PFSK-1 (cell line): Measurements from ENCODE around the gene VPS26B.

ENCODE experiments used
- POLR2AphosphoS5 ChIP-seq: IDR thresholded peaks from 2 replicates; pipeline ENCODE4 v1.6.1; 2012; ENCODE audit warnings: low read depth, mild to moderate bottlenecking, control low read depth, low read length, moderate library complexity
- REST ChIP-seq, 2 experiments: IDR thresholded peaks; 2 replicates each; pipeline versions ENCODE4 v1.6.1 to v1.8.0; 2011 to 2012; ENCODE audit warnings: low read depth in 2 of 2, low read length in 2 of 2, control low read depth in 1 of 2, inconsistent platforms in 1 of 2, mild to moderate bottlenecking in 1 of 2, moderate library complexity in 1 of 2; ENCODE audit not compliant: insufficient read depth in 1 of 2
- SIN3A ChIP-seq: IDR thresholded peaks from 2 replicates; pipeline ENCODE4 v1.6.1; 2012; ENCODE audit warnings: mild to moderate bottlenecking, low read length, moderate library complexity, borderline replicate concordance; ENCODE audit not compliant: insufficient read depth

- TF ChIP-seq REST (IDR thresholded peaks at IDR 0.05; ENCODE audit: insufficient read depth in 1 of 2, low read depth in 2 of 2, low read length in 2 of 2) (no peak), POLR2AphosphoS5 (no peak), SIN3A (no peak)
Observed at GRCh38 chr11:134270250-134270714, 45.8 kb downstream of the VPS26B start.
